Dermis microvascular lymphatic vessel endothelial cell (primary cell): ENCODE results near the gene GLT6D1. TPM values are rescaled to one million over a fixed set of nuclear protein-coding genes. Genes with fewer than 3 reads are reported as not detected.

ENCODE experiments used
- DNase-seq, 2 donors: peaks; one replicate each; pipeline versions ENCODE4 v3.0.0 to v3.0.0-alpha.2; 2010; ENCODE audit warnings: low read depth in 2 of 2
- total RNA-seq: library from RNA; depleted of rRNA; stranded (reverse); fragments of >200 nt; gene quantifications from 2 replicates; pipeline ENCODE4 v1.2.1, GENCODE V29; 2014

GLT6D1 gene
- total RNA-seq, 1 donor from 2014 or later = not detected

DNA sequence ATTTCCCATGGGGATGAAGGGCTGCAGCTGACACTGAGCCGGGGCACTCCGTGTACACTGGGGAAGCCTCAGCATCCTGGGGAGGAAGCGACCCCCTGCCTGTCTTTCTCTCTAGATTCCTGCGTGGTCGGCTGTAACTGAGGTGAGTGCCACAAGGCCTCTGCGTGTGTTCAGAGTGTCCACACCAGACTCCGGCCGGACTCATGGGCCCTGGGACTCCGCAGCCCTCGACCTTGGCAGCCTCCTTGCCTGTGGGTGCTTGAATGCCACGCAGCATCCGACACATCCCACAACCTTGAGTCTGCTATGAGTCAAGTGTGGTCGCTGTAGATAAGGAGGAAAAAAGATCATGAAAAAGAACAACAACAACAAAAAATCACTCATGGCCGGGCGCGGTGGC is 54.4 kb downstream of the GLT6D1 start:
- no peak for DNase-seq

DNA sequence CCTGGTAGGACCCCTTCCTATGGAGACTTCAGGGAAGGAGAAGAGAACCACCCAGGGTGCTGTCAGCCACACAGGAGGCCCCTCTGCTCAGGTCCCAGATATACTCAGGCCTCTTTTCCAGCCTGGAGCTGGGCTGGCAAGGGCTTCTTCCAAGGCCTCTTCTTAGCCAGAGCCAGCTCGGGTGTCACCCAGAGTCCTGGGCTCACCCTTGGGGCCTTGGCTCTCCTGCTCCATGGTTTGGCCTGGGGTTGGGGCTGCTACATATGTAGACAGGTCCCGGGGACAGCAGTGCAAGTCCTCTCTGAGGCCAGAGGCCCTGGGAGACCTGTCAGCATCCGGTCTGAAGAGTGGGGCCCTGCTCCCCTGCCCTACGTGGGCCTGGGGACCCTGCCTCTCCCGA is 55.0 kb downstream of the GLT6D1 start:
- DNase-seq = no peak

GRCh38 chr9:135583688-135584011 is 55.7 kb downstream of the GLT6D1 start:
- no peak for DNase-seq

- no peak for DNase-seq
These were observed 56.2 kb downstream of the GLT6D1 start for GRCh38 chr9:135582966-135583687.

GRCh38 chr9:135582541-135582940 is 56.8 kb downstream of the GLT6D1 start:
- DNase-seq = no peak

DNA sequence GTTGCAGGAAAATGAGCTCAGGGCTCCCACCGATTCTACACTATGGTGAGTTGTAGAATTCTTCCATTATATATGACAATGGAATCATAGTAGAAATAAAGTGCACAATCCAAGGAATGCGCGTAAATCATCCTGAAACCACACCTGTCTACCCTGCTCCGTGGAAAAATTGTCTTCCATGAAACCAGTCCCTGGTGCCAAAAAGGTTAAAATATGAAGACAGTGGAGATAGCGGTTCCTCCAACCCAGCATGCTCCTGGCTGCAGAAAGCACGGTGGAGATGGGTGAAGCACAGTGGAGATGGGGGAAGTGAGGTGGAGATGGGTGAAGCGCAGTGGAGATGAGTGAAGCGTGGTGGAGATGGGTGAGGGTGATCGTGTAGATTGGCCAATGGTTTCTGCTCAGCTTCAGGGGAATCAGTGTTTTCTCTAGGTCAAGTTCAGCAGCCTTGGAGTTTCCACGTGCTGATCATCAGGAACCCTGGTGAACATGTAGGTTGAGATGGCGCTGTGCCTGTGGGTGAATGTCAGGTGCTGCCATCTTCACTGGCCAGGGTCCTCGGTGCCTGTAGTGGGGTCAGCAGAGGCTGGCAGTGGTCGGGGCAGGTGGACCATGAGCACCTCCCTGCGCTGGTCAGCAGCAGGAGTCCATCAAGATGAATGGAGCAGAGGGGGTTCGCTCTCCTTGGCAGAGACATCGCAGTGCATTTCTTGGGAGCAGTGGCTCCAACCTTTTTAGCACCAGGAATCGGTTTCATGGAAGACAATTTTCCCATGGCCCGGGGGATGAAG is 57.5 kb downstream of the GLT6D1 start:
- no peak for DNase-seq

DNA sequence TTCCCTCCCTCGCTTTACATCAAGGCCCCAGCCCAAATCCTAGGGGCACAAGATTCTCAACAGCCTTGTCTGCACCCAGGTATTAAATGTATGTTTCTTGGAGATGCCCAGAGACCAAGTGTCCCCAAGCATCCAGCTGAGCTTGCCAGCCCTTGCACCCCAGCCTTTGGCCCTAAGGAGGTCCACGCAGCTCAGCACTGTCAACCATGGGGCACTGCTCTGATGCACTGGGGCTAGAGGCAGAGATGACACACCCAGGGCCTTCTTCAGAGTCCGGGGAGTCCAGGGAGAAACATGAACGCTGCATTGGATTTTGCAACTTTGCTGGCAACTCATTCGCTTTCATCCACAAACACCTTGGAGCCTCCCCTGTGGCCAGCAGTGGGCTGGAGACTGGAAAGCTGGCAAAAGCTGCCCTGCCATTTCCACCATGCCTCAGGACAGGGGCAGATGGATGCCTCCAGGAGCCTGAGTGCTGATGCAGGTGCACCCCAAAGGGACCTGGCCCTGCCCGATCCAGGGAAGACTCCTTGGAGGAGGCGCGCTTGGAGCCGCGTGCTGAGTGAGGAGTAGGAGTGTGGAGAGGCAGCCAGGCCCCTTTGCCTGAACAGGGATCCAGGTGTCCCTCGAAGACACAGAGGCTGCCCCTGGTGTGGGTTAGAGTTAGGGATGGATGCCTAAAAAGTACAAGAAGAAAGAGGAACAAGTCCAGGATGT is 58.5 kb downstream of the GLT6D1 start:
- no peak for DNase-seq

GRCh38 chr9:135579889-135580660 is 59.3 kb downstream of the GLT6D1 start:
- no peak for DNase-seq

DNA sequence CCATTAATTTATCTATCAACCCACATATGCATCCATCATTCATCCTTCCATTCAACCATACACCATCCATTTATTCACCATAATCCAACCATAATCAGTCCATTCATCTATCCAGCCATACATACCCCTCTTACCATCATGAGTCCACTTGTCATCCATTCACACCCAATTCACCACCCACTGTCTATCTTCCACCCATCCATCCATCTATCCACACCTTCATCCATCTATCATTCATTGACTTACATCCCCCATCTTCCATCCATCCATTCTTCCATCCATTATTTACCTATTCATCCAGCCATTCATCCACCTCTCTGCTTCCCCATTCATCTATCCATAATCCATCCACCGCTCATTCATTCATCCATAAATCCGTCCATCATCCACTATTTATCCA is 60.0 kb downstream of the GLT6D1 start:
- no peak for DNase-seq

- DNase-seq = no peak
These were observed 62.1 kb downstream of the GLT6D1 start for GRCh38 chr9:135577256-135577655.

- DNase-seq = no peak
These were observed 63.2 kb downstream of the GLT6D1 start for GRCh38 chr9:135575995-135576631.

- no peak for DNase-seq
These were observed 64.4 kb downstream of the GLT6D1 start for GRCh38 chr9:135574943-135575342.

- no peak for DNase-seq
These were observed 65.0 kb downstream of the GLT6D1 start for GRCh38 chr9:135574331-135574730.

Other genes starting within 250 kb of the GLT6D1 start
- 8.7 and 11.3 TPM in 2 replicates for gene PPP1R26, start 159.8 kb downstream of the GLT6D1 start, total RNA-seq
- 11.3 and 18.5 TPM in 2 replicates for gene MRPS2, start 138.9 kb downstream of the GLT6D1 start, total RNA-seq
- gene LCN1, start 118.1 kb downstream of the GLT6D1 start, total RNA-seq = not detected in 2 replicates
- not detected in 2 replicates for gene OBP2A, start 93.4 kb downstream of the GLT6D1 start, total RNA-seq
- not detected in 2 replicates for gene PAEP, start 77.8 kb downstream of the GLT6D1 start, total RNA-seq
- gene LCN9, start 23.8 kb upstream of the GLT6D1 start, total RNA-seq = not detected in 2 replicates
- gene SOHLH1, start 59.9 kb upstream of the GLT6D1 start, total RNA-seq = under 0.01 TPM in 1 of 2 replicates, not detected in the other
- not detected in 2 replicates for gene KCNT1, start 62.6 kb upstream of the GLT6D1 start, total RNA-seq